A673 (cell line): Measurements from ENCODE around the gene MEF2A. TPM values are rescaled to one million over a fixed set of nuclear protein-coding genes. Genes with fewer than 3 reads are reported as not detected.

Experiments used
- BruUV-seq: library from RNA; stranded (reverse); fragments of 400-500 nt; replicated peaks from 2 replicates; lab custom pipeline; 2021; lab: Mats Ljungman, UMichigan
- CTCF ChIA-PET: fragments of 300-600 bp; sonication (Branson Sonifier 250); formaldehyde crosslinking; loops from one replicate; lab custom pipeline; 2022; ENCODE audit warnings: antibody characterized with exemption; lab: Charles Lee
- POLR2A ChIA-PET: fragments of 300-600 bp; sonication (Branson Sonifier 250); formaldehyde crosslinking; loops from one replicate; lab custom pipeline; 2022; ENCODE audit warnings: antibody characterized with exemption; ENCODE audit not compliant: low non-redundant PET; lab: Charles Lee
- DNase-seq: peaks from one replicate; pipeline ENCODE4 v3.0.0-alpha.2; 2015; ENCODE audit warnings: low spot score
- H3K27ac ChIP-seq: fragments of 200-600 bp; sonication (generic); 2 replicates; pipeline ENCODE4 v1.5.1; 2016; ENCODE audit warnings: mixed run types, low read depth, mild to moderate bottlenecking, mixed read lengths, antibody characterized with exemption, low read length; ENCODE audit not compliant: poor library complexity, severe bottlenecking
- H3K27me3 ChIP-seq: fragments of 200-600 bp; sonication (generic); replicated peaks from 2 replicates; pipeline ENCODE4 v1.6.1; 2017; ENCODE audit warnings: mixed run types, low read depth, mild to moderate bottlenecking, mixed read lengths, antibody characterized with exemption, low read length; ENCODE audit not compliant: insufficient read depth, poor library complexity
- H3K36me3 ChIP-seq: fragments of 200-600 bp; sonication (generic); 2 replicates; pipeline ENCODE4 v1.6.1; 2016; ENCODE audit warnings: mixed run types, mild to moderate bottlenecking, mixed read lengths, antibody characterized with exemption, low read length; ENCODE audit not compliant: insufficient read depth, poor library complexity, severe bottlenecking
- H3K4me1 ChIP-seq: fragments of 200-600 bp; sonication (generic); 2 replicates; pipeline ENCODE4 v1.6.1; 2017; ENCODE audit warnings: mixed run types, mild to moderate bottlenecking, mixed read lengths, antibody characterized with exemption, low read length; ENCODE audit not compliant: insufficient read depth, poor library complexity, severe bottlenecking
- H3K4me3 ChIP-seq: fragments of 200-600 bp; sonication (generic); 2 replicates; pipeline ENCODE4 v1.5.1; 2016; ENCODE audit warnings: low read depth, mixed run types, mild to moderate bottlenecking, mixed read lengths, low read length; ENCODE audit not compliant: poor library complexity, severe bottlenecking
- H3K9me3 ChIP-seq: fragments of 200-600 bp; sonication (generic); 2 replicates; pipeline ENCODE4 v1.6.1; 2016; ENCODE audit warnings: mixed run types, low read depth, mild to moderate bottlenecking, mixed read lengths, antibody characterized with exemption, low read length; ENCODE audit not compliant: poor library complexity, severe bottlenecking
- CTCF ChIP-seq: fragments of 300-800, 200-600 bp; sonication (generic); conservative IDR thresholded peaks from 2 replicates; pipeline ENCODE4 v1.5.1; 2017; ENCODE audit warnings: low read depth, mild to moderate bottlenecking, antibody characterized with exemption, low read length, moderate library complexity, mixed read lengths
- EZH2 ChIP-seq: fragments of 200-600 bp; sonication (generic); IDR thresholded peaks from 2 replicates; pipeline ENCODE4 v1.6.1; 2017; ENCODE audit warnings: borderline replicate concordance, low read depth, mild to moderate bottlenecking, mixed read lengths, antibody characterized with exemption, low read length; ENCODE audit not compliant: poor library complexity, severe bottlenecking
- intact Hi-C: fragments of 100-400 bp; cut with micrococcal nuclease; formaldehyde crosslinking; loops from one replicate; pipeline ENCODE4 v1.10.0; 2022; ENCODE audit not compliant: unreplicated experiment
- total RNA-seq: library from RNA; stranded (reverse); gene quantifications from 2 replicates; pipeline ENCODE4 v1.2.3, GENCODE V29; 2021

MEF2A gene
- total RNA-seq, 1 experiment from 2014 or later = 26.4 TPM

GRCh38 chr15:99594916-99595315, 29.1 kb downstream of the MEF2A start:
- BruUV-seq = no TSS peak
- Histone ChIP-seq H3K27ac (no peak overlapping the region), H3K9me3 (peaks cover 5% of the 10 kb centered on the region), H3K36me3 (peaks cover 1% of the 10 kb centered on the region), H3K4me1 (peaks cover 5% of the 10 kb centered on the region), H3K4me3 (no peak overlapping the region), H3K27me3 (no peaks in the 10 kb centered on the region)
- intact Hi-C loops = no loop called here
- POLR2A ChIA-PET = no interaction called here
- no peak for DNase-seq
- CTCF ChIA-PET = no interaction called here
- TF ChIP-seq EZH2 (no peak), CTCF (no peak)

- no peak overlapping the region for H3K4me3 ChIP-seq
- BruUV-seq = no TSS peak
- H3K27me3 ChIP-seq = no peaks in the 10 kb centered on the region
- ChIA-PET CTCF (no interaction called here), POLR2A (no interaction called here)
- intact Hi-C loops = no loop called here
- no peak for DNase-seq
- H3K27ac ChIP-seq = no peak overlapping the region
- peaks cover 9% of the 10 kb centered on the region for H3K36me3 ChIP-seq
- TF ChIP-seq EZH2 (no peak), CTCF (no peak)
- H3K4me1 ChIP-seq = no peaks in the 10 kb centered on the region
- peaks cover 9% of the 10 kb centered on the region for H3K9me3 ChIP-seq
Measured at GRCh38 chr15:99598296-99598695, 32.5 kb downstream of the MEF2A start.

- intact Hi-C loops = no loop called here
- BruUV-seq = no TSS peak
- H3K27ac ChIP-seq = no peak overlapping the region
- POLR2A ChIA-PET = no interaction called here
- no peak for DNase-seq
- peaks cover 9% of the 10 kb centered on the region for H3K36me3 ChIP-seq
- peaks cover 6% of the 10 kb centered on the region for H3K9me3 ChIP-seq
- CTCF ChIA-PET = no interaction called here
- TF ChIP-seq EZH2 (no peak), CTCF (no peak)
- no peak overlapping the region for H3K4me3 ChIP-seq
- H3K4me1 ChIP-seq = peaks cover 8% of the 10 kb centered on the region
- H3K27me3 ChIP-seq = no peaks in the 10 kb centered on the region
Measured at GRCh38 chr15:99603828-99604227, 38.0 kb downstream of the MEF2A start.
